Adipocyte (in vitro differentiated cells): ENCODE data around the gene PRM1.

ENCODE experiments used
- DNase-seq: peaks from one replicate; pipeline ENCODE4 v3.0.0-alpha.2; 2015; ENCODE audit warnings: low read depth
- H3K27me3 ChIP-seq: replicated peaks from 2 replicates; pipeline ENCODE4 v1.7.0; 2013; ENCODE audit warnings: mild to moderate bottlenecking, low read length, moderate library complexity; ENCODE audit not compliant: control insufficient read depth, insufficient read depth
- H3K36me3 ChIP-seq: 2 replicates; pipeline ENCODE4 v1.7.0; 2013; ENCODE audit warnings: low read length, mild to moderate bottlenecking, moderate library complexity; ENCODE audit not compliant: control insufficient read depth, insufficient read depth, severe bottlenecking
- H3K4me1 ChIP-seq: 2 replicates; pipeline ENCODE4 v1.7.0; 2013; ENCODE audit warnings: mild to moderate bottlenecking, low read length, moderate library complexity; ENCODE audit not compliant: control insufficient read depth, insufficient read depth
- H3K4me3 ChIP-seq: 2 replicates; pipeline ENCODE4 v1.7.0; 2013; ENCODE audit warnings: mild to moderate bottlenecking, low read length, moderate library complexity
- H3K9ac ChIP-seq: 2 replicates; pipeline ENCODE4 v1.7.0; 2013; ENCODE audit warnings: mild to moderate bottlenecking, low read length, moderate library complexity
- H3K9me3 ChIP-seq: 2 replicates; pipeline ENCODE4 v1.7.0; 2013; ENCODE audit warnings: mild to moderate bottlenecking, low read length, moderate library complexity; ENCODE audit not compliant: control insufficient read depth

The PRM1 gene

DNA sequence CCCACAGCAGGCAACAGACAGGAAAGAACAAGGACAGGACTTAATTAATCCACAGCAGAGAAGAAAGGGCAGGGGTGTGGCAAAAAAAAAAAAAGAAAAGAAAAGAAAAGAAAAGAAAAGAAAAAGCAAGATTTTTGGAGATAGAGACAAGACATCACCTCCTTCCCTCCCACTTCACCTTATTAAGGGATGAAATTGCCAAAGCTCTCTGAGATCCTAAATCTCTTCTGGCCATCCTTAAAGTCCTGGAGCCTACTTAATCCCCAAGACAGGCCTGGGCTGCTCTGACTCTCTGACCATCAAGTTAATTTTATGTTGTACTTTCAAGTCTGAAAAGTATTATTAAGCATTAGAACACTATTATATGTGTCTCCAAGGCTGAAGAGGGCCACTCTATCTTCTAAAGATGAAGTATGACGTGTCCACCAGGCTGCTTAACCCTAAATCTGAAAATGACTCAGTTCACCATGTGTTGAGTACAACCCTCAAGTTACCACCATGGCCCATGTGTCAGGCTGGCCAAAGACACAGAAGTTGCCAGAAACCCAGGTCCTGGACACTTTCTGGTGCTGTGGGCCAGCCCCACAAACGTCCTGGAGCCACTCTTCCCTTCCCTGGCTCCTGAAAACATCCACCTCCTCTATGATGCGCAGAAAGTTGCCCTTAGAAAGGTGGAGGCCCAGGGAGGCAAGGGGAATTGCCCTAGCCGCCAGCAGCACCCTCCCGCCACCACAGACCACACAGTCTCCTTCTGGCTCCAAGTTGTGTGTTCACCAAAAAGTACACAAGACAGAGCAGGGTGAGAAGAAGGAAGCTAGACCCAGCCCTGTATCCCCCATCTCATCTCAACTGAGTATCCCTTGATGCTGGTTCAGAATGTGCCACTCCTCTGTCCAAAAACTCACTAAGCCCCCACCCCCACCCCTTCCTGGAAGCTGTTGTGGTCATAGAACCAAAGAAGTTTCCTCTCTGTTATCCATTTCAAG, 27.8 kb downstream of the PRM1 start:
- Histone ChIP-seq H3K4me1 (peaks cover 9% of the 10 kb centered on the region), H3K9me3 (no peaks in the 10 kb centered on the region), H3K36me3 (no peaks in the 10 kb centered on the region), H3K4me3 (no peak overlapping the region), H3K9ac (no peak overlapping the region), H3K27me3 (no peaks in the 10 kb centered on the region)
- DNase-seq: peak; percentile 19

- no peak for DNase-seq
- H3K4me3 ChIP-seq: no peak overlapping the region
- no peaks in the 10 kb centered on the region for H3K27me3 ChIP-seq
- no peak overlapping the region for H3K9ac ChIP-seq
- peaks cover 9% of the 10 kb centered on the region for H3K4me1 ChIP-seq
- H3K36me3 ChIP-seq: no peaks in the 10 kb centered on the region
- H3K9me3 ChIP-seq: no peaks in the 10 kb centered on the region
Measured at GRCh38 chr16:11252482-11252931, 28.6 kb downstream of the PRM1 start.

DNA sequence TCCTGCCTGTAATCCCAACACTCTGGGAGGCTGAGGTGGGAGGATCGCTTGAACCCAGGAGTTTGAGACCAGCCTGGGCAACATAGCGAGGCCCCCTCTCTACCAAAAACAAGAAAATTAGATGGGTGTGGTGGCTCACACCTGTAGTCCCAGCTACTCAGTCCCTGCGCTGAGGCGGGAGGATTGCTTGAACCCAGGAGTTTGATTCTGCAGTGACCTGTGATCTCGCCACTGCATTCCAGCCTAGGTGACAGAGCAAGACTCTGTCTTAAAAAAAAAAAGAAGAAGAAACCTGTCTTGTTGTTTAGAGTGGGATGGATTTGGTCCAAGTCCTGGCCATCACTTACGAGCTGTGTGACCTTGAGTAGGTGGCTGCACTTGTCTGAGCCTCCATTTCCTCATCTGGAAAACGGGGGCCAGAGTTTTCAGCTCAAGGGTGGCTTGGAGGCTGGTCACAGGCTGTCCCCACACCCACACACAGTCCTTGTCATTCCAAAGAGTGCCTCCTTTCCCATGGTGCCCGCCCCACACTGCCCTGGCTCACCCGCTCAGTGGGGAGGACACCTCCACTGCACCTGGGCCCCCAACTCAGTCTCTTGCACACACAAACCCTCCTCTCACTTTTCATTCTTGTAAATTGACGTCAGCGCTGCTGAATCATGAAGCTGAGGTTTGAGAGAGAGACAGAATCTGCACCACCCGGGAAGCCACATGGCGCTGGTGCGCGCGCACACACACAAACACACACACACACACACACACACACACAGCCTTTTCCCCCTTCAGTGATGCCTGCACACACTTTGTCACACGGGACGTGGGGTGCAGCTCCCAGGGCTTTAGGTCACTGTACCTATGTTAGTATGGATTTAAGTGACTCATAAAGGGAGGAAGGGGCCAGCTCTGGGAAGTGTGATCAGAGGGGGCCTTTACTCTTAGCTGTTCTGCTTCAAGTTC, 29.3 kb downstream of the PRM1 start:
- Histone ChIP-seq H3K4me3 (no peak overlapping the region), H3K27me3 (no peaks in the 10 kb centered on the region), H3K36me3 (no peaks in the 10 kb centered on the region), H3K9me3 (no peaks in the 10 kb centered on the region), H3K9ac (no peak overlapping the region), H3K4me1 (peaks cover 5% of the 10 kb centered on the region)
- DNase-seq: peak; percentile 19

- no peaks in the 10 kb centered on the region for H3K9me3 ChIP-seq
- no peak for DNase-seq
- peaks cover 4% of the 10 kb centered on the region for H3K4me1 ChIP-seq
- no peaks in the 10 kb centered on the region for H3K27me3 ChIP-seq
- H3K36me3 ChIP-seq: no peaks in the 10 kb centered on the region
- H3K4me3 ChIP-seq: no peak overlapping the region
- no peak overlapping the region for H3K9ac ChIP-seq
Measured at GRCh38 chr16:11250786-11251524, 30.2 kb downstream of the PRM1 start.

DNA sequence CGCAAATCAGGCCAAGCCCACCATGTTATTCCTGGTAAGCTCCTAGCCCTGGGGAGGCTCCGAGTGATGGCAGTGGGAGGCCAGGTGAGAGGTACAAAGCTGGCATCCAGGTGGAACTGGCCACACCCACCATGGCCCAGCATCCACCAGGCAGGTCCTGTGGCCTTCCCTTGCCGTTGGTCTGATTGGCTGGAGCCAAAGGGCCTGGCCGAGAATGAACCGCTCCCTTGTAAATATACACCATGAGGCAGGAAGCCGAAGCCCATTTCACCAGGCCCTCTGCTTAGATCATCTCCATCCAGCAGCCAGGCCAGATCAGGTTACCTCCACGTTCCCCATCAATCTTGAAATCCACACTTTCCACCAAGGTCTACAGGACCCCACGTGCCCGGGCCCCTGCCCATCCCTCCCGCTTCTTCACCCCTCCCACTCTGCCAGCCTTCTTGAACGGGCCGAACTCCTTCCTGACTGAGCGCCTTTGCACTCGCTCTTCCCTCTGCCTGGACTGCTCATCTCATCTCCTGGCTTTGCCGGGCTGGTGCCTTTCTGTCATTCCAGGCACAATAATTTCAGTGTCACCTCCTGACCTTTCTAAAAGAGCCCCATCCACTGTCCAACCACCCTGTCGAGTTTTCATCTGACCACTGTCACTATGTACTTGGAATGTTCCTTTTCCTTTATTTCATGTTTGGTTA, 30.9 kb downstream of the PRM1 start:
- Histone ChIP-seq H3K4me1 (peaks cover 4% of the 10 kb centered on the region), H3K27me3 (no peaks in the 10 kb centered on the region), H3K4me3 (no peak overlapping the region), H3K9me3 (no peaks in the 10 kb centered on the region), H3K36me3 (no peaks in the 10 kb centered on the region), H3K9ac (no peak overlapping the region)
- no peak for DNase-seq

DNA sequence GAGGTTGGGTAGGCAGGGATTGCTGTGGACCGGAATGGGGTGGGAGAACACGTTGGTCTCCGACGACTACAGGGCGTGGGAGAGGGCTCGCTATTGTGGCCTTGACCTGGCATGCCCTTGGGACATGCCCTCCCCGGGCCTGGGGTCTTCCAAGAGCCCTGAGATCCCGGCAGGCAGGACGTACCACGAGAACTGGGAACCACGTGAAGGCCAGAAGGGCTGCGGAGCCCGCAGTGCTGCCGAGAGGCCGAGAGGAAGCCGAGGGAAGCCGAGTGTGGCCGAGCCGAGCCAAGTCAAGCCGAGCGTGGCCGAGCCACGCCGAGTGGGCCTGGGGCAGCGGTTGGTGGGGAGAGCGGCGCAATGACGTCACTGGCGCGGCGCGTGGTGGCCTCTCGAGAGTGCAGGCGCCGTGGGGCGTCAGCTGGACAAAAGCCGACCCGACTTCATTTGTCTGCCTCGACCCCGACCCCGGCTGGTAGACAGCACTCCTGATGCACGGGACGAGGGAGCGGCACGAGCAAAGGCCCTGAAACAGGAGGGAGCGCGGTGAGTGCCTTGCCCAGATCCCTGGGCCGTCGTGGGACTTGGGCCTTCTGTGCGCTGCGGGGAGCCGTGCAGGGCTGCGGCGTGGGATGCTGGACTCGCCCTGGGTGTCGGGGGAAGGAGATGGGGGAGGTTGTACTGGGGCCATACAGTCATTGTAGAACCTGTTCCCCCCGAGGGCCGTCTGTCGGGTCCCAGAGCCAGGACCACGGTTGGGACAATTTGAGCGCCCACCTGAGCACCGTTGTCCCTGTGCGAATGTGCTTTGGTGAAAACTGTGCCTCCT, 31.7 kb downstream of the PRM1 start:
- H3K36me3 ChIP-seq: no peaks in the 10 kb centered on the region
- H3K4me3 ChIP-seq: no peak overlapping the region
- H3K27me3 ChIP-seq: no peaks in the 10 kb centered on the region
- no peak overlapping the region for H3K9ac ChIP-seq
- H3K4me1 ChIP-seq: peaks cover under 1% of the 10 kb centered on the region
- no peaks in the 10 kb centered on the region for H3K9me3 ChIP-seq
- no peak for DNase-seq

- Histone ChIP-seq H3K9ac (no peak overlapping the region), H3K4me3 (no peak overlapping the region), H3K36me3 (no peaks in the 10 kb centered on the region), H3K27me3 (peaks cover 3% of the 10 kb centered on the region), H3K9me3 (no peaks in the 10 kb centered on the region), H3K4me1 (no peaks in the 10 kb centered on the region)
- no peak for DNase-seq
Measured at GRCh38 chr16:11248133-11248532, 33.0 kb downstream of the PRM1 start.

DNA sequence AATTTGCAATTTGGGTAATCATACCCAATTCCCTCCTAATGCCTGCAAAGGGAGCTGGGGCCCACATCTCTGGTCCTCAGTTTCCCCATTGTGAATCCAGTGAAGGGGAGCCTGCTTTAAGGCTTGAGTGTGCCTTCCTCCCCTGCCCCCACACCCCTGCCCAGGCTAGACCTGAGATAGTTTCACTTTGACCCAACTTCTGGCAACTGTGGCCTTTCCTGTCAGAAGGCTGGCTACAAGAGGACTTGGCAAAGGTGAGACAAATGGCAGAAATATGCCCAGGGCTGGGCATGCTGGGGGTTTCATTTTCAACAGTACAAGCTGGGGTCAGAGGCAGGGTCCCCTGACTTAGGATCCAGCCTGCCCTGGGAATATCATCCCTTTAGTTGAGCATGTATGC, 35.1 kb downstream of the PRM1 start:
- DNase-seq: no peak
- Histone ChIP-seq H3K27me3 (peaks cover 8% of the 10 kb centered on the region), H3K4me3 (no peak overlapping the region), H3K36me3 (no peaks in the 10 kb centered on the region), H3K9me3 (no peaks in the 10 kb centered on the region), H3K4me1 (no peaks in the 10 kb centered on the region), H3K9ac (no peak overlapping the region)

GRCh38 chr16:11245222-11245737, 35.9 kb downstream of the PRM1 start:
- Histone ChIP-seq H3K9me3 (no peaks in the 10 kb centered on the region), H3K36me3 (no peaks in the 10 kb centered on the region), H3K4me3 (no peak overlapping the region), H3K9ac (no peak overlapping the region), H3K27me3 (peaks cover 8% of the 10 kb centered on the region), H3K4me1 (no peaks in the 10 kb centered on the region)
- DNase-seq: no peak
